CD4-positive, alpha-beta T cell treated with Interleukin-4 for 4 hours (primary cell): ENCODE results near the gene CHST8.
"Not testable (repeated sequence)": the region's sequence is repeated elsewhere in the genome, so short reads cannot be mapped to it uniquely, and the experiment has no call there.

Experiments
- DNase-seq: peaks from one replicate; pipeline ENCODE4 v3.0.0-alpha.2; 2020

The CHST8 gene

GRCh38 chr19:33693678-33694077 is 71.9 kb downstream of the CHST8 start:
- no peak for DNase-seq

- DNase-seq, result not testable (repeated sequence)
Observed at GRCh38 chr19:33695547-33695946, 73.8 kb downstream of the CHST8 start.

GRCh38 chr19:33697766-33698165 is 76.0 kb downstream of the CHST8 start:
- DNase-seq, result no peak

GRCh38 chr19:33698576-33699435 is 77.1 kb downstream of the CHST8 start:
- no peak for DNase-seq

- DNase-seq, result no peak
Observed at GRCh38 chr19:33699754-33700407, 78.1 kb downstream of the CHST8 start.

- no peak for DNase-seq
Observed at GRCh38 chr19:33700408-33701013, 78.8 kb downstream of the CHST8 start.

- DNase-seq, result no peak
Observed at GRCh38 chr19:33701565-33701964, 79.8 kb downstream of the CHST8 start.

- no peak for DNase-seq
Observed at GRCh38 chr19:33702606-33703437, 81.1 kb downstream of the CHST8 start.

- no peak for DNase-seq
Observed at GRCh38 chr19:33703438-33703750, 81.6 kb downstream of the CHST8 start.

GRCh38 chr19:33703821-33704220 is 82.1 kb downstream of the CHST8 start:
- no peak for DNase-seq

- no peak for DNase-seq
Observed at GRCh38 chr19:33704271-33704670, 82.5 kb downstream of the CHST8 start.

- no peak for DNase-seq
Observed at GRCh38 chr19:33705090-33705847, 83.5 kb downstream of the CHST8 start.

GRCh38 chr19:33705860-33706259 is 84.1 kb downstream of the CHST8 start:
- DNase-seq, result no peak

- DNase-seq, result no peak
Observed at GRCh38 chr19:33706631-33707030, 84.9 kb downstream of the CHST8 start.

- DNase-seq, result no peak
Observed at GRCh38 chr19:33712268-33712667, 90.5 kb downstream of the CHST8 start.

GRCh38 chr19:33713194-33713593 is 91.4 kb downstream of the CHST8 start:
- DNase-seq, result no peak

- no peak for DNase-seq
Observed at GRCh38 chr19:33714149-33714548, 92.4 kb downstream of the CHST8 start.

GRCh38 chr19:33715462-33715861 is 93.7 kb downstream of the CHST8 start:
- DNase-seq, result no peak

- no peak for DNase-seq
Observed at GRCh38 chr19:33717878-33718277, 96.1 kb downstream of the CHST8 start.

- no peak for DNase-seq
Observed at GRCh38 chr19:33718651-33719254, 97.0 kb downstream of the CHST8 start.

- no peak for DNase-seq
Observed at GRCh38 chr19:33719366-33720154, 97.8 kb downstream of the CHST8 start.
